ENCODE measurements around the gene TXNDC11.

The TXNDC11 gene

DNA sequence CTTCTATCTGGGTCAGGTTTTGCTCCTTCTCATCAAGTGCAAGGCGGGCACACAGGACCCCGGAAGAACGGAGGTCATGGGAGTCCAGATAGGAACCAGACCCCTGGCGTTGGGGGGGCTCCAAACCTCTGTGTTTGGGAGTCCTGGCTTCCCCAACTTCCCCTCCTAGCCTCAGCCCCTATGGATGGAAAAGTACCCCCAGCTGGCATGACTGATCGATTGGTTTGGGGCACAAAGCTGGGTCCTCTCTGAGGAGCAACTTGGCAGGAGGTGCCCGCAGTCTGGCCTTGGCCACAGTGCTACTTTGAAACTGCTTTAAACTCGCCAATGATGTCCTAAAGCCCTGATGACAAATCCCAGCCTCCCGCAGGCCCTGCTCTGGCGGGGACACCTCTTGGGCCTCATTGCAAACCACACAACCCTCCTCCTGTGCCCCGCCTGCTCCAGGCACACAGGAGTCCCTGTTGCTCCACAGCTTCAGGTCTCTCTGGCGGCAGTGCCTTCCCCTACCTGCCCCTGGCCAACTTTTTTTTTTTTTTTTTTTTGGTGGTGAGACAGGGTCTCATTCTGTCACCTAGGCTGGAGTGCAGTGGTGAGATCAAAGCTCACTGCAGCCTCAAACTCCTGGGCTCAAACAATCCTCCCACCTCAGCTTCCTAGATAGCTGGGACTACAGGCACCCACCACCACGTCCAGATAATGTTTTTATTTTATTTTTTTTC, 112.5 kb downstream of the TXNDC11 start:
- DNase-seq = no peak
- H3K4me3 ChIP-seq (ENCODE audit: low read depth, low read length) = no peak overlapping the region
- no peaks in the 10 kb centered on the region for H3K36me3 ChIP-seq
- H3K27ac ChIP-seq = no peak overlapping the region
- no peaks in the 10 kb centered on the region for H3K9me3 ChIP-seq (ENCODE audit: severe bottlenecking)
- no peaks in the 10 kb centered on the region for H3K27me3 ChIP-seq (ENCODE audit: insufficient read depth, low read depth, severe bottlenecking)
- TF ChIP-seq, protein P1, sequence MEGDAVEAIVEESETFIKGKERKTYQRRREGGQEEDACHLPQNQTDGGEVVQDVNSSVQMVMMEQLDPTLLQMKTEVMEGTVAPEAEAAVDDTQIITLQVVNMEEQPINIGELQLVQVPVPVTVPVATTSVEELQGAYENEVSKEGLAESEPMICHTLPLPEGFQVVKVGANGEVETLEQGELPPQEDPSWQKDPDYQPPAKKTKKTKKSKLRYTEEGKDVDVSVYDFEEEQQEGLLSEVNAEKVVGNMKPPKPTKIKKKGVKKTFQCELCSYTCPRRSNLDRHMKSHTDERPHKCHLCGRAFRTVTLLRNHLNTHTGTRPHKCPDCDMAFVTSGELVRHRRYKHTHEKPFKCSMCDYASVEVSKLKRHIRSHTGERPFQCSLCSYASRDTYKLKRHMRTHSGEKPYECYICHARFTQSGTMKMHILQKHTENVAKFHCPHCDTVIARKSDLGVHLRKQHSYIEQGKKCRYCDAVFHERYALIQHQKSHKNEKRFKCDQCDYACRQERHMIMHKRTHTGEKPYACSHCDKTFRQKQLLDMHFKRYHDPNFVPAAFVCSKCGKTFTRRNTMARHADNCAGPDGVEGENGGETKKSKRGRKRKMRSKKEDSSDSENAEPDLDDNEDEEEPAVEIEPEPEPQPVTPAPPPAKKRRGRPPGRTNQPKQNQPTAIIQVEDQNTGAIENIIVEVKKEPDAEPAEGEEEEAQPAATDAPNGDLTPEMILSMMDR (IDR thresholded peaks at IDR 0.05; ENCODE audit: low read depth, low read length) = no peak

Measured in WERI-Rb-1 (cell line).